OCI-LY3 (cell line): ENCODE measurements around the gene LYZL1.
"Not testable (repeated sequence)": the region's sequence is repeated elsewhere in the genome, so short reads cannot be mapped to it uniquely, and the experiment has no call there.

ENCODE experiments used
- H2AFZ ChIP-seq: fragments of 200-600, 300-600 bp; shearing (Covaris generic); 2 replicates; pipeline ENCODE4 v1.6.0; 2014; ENCODE audit warnings: antibody characterized with exemption, low read depth, low read length
- H3K27ac ChIP-seq: fragments of 200-600, 300-600 bp; sonication (generic); 2 replicates; pipeline ENCODE4 v1.5.1; 2014; ENCODE audit warnings: mild to moderate bottlenecking, low read length, moderate library complexity, mixed read lengths
- H3K27me3 ChIP-seq: fragments of 200-600, 300-600 bp; sonication (generic); 2 replicates; pipeline ENCODE4 v1.6.1; 2014; ENCODE audit warnings: low read depth, low read length, mixed read lengths
- H3K36me3 ChIP-seq: fragments of 200-600, 300-600 bp; sonication (generic); replicated peaks from 2 replicates; pipeline ENCODE3; 2014; ENCODE audit warnings: low read depth, low read length, mixed read lengths
- H3K4me1 ChIP-seq: fragments of 300-600, 200-600 bp; sonication (generic); 2 replicates; pipeline ENCODE4 v1.6.1; 2014; ENCODE audit warnings: low read length, mixed read lengths
- H3K4me2 ChIP-seq: fragments of 200-600, 300-600 bp; sonication (generic); 2 replicates; pipeline ENCODE4 v1.6.1; 2014; ENCODE audit warnings: low read length, mixed read lengths
- H3K4me3 ChIP-seq: fragments of 300-600, 200-600 bp; sonication (generic); 2 replicates; pipeline ENCODE4 v1.5.1; 2014; ENCODE audit warnings: antibody characterized with exemption, mild to moderate bottlenecking, low read length, moderate library complexity
- H3K79me2 ChIP-seq: fragments of 300-600, 200-600 bp; shearing (Covaris generic); 2 replicates; pipeline ENCODE4 v1.6.1; 2014; ENCODE audit warnings: mild to moderate bottlenecking, low read length, mixed read lengths
- H3K9ac ChIP-seq: fragments of 300-600, 200-600 bp; shearing (Covaris generic); 2 replicates; pipeline ENCODE4 v1.6.0; 2014; ENCODE audit warnings: mild to moderate bottlenecking, low read length, moderate library complexity
- H3K9me3 ChIP-seq: fragments of 200-600, 300-600 bp; shearing (Covaris generic); 2 replicates; pipeline ENCODE4 v1.6.1; 2014; ENCODE audit warnings: low read length, mixed read lengths; ENCODE audit not compliant: insufficient read depth
- H4K20me1 ChIP-seq: fragments of 200-600, 300-600 bp; sonication (generic); 2 replicates; pipeline ENCODE4 v1.6.1; 2016; ENCODE audit warnings: low read length, mixed read lengths; ENCODE audit not compliant: insufficient read depth
- CTCF ChIP-seq: fragments of 200-600, 300-600 bp; sonication (generic); IDR thresholded peaks from 2 replicates; pipeline ENCODE4 v1.5.1; 2014; ENCODE audit warnings: antibody characterized with exemption, low read length, low read depth
- EZH2phosphoT487 ChIP-seq: fragments of 200-600 bp; shearing (Covaris generic); IDR thresholded peaks from 2 replicates; pipeline ENCODE4 v1.6.1; 2018; ENCODE audit warnings: antibody characterized with exemption, mixed run types, low read depth

The LYZL1 gene

GRCh38 chr10:29316308-29317026, 27.6 kb downstream of the LYZL1 start:
- no peak overlapping the region for H3K9ac ChIP-seq

GRCh38 chr10:29317027-29317420, 28.2 kb downstream of the LYZL1 start:
- Histone ChIP-seq H4K20me1 (no peaks in the 10 kb centered on the region), H3K4me1 (peaks cover 8% of the 10 kb centered on the region), H3K36me3 (no peaks in the 10 kb centered on the region), H3K79me2 (no peaks in the 10 kb centered on the region), H3K27ac (no peak overlapping the region), H3K9ac (no peak overlapping the region), H3K9me3 (no peaks in the 10 kb centered on the region), H3K27me3 (no peaks in the 10 kb centered on the region), H2AFZ (no peak overlapping the region), H3K4me2 (peak overlapping the region; percentile 14; the same call in 1 of the 2 replicates), H3K4me3 (no peak overlapping the region)
- no peak for TF ChIP-seq CTCF
- no peak for TF ChIP-seq EZH2phosphoT487

More at GRCh38 chr10:29316308-29317026, 27.6 kb downstream of the LYZL1 start:
- no peaks in the 10 kb centered on the region for H3K9me3 ChIP-seq
- H4K20me1 ChIP-seq: no peaks in the 10 kb centered on the region
- no peak overlapping the region for H3K4me2 ChIP-seq
- no peak overlapping the region for H2AFZ ChIP-seq
- TF ChIP-seq CTCF (no peak), EZH2phosphoT487 (no peak)
- H3K27ac ChIP-seq: no peak overlapping the region
- H3K4me1 ChIP-seq: peaks cover 8% of the 10 kb centered on the region
- H3K27me3 ChIP-seq: no peaks in the 10 kb centered on the region
- no peaks in the 10 kb centered on the region for H3K36me3 ChIP-seq
- H3K79me2 ChIP-seq: no peaks in the 10 kb centered on the region
- H3K4me3 ChIP-seq: no peak overlapping the region

GRCh38 chr10:29317423-29318021, 28.7 kb downstream of the LYZL1 start:
- Histone ChIP-seq H3K36me3 (no peaks in the 10 kb centered on the region), H3K27me3 (no peaks in the 10 kb centered on the region), H3K4me3 (no peak overlapping the region), H3K9me3 (no peaks in the 10 kb centered on the region), H4K20me1 (no peaks in the 10 kb centered on the region), H3K79me2 (no peaks in the 10 kb centered on the region), H3K4me2 (peak overlapping the region; percentile 14; the same call in 1 of the 2 replicates), H3K27ac (no peak overlapping the region), H3K9ac (no peak overlapping the region), H3K4me1 (peaks cover 8% of the 10 kb centered on the region), H2AFZ (no peak overlapping the region)
- TF ChIP-seq CTCF: no peak
- TF ChIP-seq EZH2phosphoT487: no peak

- not testable (repeated sequence) for H3K9me3 ChIP-seq, H3K4me1 ChIP-seq, H4K20me1 ChIP-seq, H3K27ac ChIP-seq, H3K36me3 ChIP-seq, H3K9ac ChIP-seq, H2AFZ ChIP-seq, H3K4me3 ChIP-seq, H3K27me3 ChIP-seq, H3K79me2 ChIP-seq, H3K4me2 ChIP-seq
Measured at GRCh38 chr10:29318141-29319071, 29.5 kb downstream of the LYZL1 start.
